Measurements from ENCODE around the gene TEX48.

DNA sequence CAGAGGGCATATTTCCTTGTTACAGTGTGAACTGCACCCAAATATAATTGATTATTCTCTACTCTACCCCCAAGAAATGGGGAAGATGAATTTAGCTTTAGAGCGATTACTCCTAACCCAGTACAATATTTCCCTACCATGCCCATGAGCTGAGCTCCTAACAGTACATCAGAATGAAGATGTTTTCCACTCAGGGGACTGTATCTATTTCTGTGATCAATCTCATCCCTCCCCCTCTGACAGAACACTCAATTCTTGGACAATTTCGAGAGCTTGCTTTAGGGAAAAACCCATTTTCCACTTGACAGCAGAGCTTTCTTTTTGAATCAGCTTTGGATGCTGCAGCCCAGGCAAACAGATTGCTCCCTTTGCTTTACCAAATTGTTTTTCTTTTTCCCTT, 24.7 kb upstream of the TEX48 start:
- TF ChIP-seq, protein P1, sequence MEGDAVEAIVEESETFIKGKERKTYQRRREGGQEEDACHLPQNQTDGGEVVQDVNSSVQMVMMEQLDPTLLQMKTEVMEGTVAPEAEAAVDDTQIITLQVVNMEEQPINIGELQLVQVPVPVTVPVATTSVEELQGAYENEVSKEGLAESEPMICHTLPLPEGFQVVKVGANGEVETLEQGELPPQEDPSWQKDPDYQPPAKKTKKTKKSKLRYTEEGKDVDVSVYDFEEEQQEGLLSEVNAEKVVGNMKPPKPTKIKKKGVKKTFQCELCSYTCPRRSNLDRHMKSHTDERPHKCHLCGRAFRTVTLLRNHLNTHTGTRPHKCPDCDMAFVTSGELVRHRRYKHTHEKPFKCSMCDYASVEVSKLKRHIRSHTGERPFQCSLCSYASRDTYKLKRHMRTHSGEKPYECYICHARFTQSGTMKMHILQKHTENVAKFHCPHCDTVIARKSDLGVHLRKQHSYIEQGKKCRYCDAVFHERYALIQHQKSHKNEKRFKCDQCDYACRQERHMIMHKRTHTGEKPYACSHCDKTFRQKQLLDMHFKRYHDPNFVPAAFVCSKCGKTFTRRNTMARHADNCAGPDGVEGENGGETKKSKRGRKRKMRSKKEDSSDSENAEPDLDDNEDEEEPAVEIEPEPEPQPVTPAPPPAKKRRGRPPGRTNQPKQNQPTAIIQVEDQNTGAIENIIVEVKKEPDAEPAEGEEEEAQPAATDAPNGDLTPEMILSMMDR (IDR thresholded peaks at IDR 0.05): no peak
- no peak for TF ChIP-seq POLR2A (IDR thresholded peaks at IDR 0.05)
